NCI-H1105 (cell line): ENCODE data around the gene ZSCAN1.

Experiments used
- DNase-seq: peaks from one replicate; lab custom pipeline; 2025; lab: John Stamatoyannopoulos, UW

Gene ZSCAN1

DNA sequence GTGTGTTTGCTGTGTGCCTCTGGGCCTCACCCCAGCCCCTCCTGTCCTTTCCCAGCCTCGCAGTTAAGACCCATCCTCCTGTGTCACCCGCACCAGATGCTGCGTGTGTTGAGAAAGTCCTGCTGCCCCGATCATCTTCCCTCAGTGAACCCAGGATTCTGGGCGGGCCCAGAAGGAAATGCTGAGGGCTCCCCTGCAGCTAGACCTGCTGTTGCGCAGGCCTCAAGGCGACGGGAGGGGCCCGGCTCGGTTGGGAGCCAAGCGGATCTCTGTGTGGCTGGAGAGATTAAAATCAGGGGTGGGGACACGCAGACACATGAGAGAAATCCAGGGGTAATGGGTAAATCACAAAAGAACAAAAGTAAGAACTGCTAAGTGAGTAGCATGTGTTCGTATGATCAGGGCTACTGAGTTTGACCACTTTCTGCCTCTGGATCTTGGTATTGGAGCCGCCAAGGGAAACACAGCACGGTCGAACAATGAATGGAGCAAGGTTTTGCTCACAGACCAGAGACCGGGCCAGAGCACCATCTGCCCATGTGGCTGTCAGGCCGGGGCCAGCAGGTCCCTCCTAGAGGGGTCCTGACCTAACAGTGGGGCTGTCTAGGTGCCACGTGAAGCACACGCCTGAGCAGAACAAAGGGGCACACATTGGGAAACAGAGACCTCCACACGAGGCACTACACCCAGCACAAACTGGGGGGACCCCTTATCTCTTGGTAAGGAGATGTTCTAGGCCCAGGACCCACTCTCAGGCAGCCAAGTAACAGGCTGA, 7.1 kb downstream of the ZSCAN1 start:
- DNase-seq, result no peak

DNA sequence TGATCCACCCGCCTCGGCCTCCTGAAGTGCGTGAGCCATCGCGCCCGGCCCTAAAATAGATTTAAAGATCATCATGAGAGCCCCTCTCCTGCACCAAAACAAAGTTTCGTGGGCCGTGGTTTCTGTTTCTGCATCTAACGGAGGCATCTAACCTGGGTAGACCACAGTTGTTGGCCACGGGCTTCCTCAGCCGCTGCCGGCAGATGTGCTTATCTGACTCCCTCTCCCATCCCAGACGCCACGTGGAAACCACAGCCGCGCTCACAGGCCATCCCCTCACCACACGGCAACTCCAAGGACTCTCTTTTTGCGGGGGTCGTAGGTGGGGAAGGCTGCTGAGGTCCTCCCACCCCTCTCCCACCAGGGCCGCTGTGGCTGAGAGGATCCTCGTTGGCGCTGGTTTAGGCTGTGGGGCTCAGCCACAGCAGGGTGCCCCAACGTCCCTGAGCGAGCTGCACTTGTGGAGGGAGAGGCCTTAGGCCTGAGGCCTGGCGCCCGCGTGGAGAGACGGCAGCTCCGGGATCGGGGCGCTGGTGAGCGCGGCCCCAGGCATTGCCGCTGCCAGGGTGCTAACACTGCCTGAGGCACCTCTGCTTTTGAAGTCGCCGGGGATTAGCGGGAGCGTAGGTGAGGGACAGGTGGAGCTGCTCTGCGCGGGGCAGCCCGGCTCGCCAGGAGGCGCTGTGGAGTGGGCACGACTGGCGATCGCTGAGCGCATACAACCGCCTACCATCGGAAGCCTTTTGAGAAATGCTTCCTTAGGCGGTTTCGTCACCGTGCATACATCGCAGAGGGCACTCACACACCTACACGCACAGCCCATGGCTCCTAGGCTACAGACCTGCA, 8.9 kb downstream of the ZSCAN1 start:
- DNase-seq, result no peak

- no peak for DNase-seq
These were observed 10.6 kb downstream of the ZSCAN1 start for GRCh38 chr19:58044391-58044790.

- no peak for DNase-seq
These were observed 11.1 kb downstream of the ZSCAN1 start for GRCh38 chr19:58044886-58045285.

- DNase-seq, result no peak
These were observed 11.7 kb downstream of the ZSCAN1 start for GRCh38 chr19:58045411-58046050.

DNA sequence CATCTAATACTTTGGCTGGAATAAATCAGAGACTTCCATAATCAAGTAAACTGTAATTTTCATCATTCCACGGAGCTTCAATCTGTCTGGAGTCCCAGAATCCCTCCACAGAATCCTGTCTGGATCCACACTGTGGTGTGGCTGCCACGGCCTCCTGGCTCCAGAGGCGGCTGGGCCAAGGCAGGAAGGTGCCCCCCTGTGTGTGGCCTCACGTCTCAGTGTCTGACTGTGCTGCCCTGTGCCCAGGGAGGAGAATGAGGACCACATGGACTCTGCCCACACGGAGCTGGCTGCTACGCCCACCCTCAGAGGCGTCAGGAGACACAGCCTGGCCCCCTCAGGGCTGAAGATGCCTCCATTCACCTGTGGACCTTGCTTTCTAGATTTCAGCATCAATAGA, 13.0 kb downstream of the ZSCAN1 start:
- DNase-seq, result no peak

DNA sequence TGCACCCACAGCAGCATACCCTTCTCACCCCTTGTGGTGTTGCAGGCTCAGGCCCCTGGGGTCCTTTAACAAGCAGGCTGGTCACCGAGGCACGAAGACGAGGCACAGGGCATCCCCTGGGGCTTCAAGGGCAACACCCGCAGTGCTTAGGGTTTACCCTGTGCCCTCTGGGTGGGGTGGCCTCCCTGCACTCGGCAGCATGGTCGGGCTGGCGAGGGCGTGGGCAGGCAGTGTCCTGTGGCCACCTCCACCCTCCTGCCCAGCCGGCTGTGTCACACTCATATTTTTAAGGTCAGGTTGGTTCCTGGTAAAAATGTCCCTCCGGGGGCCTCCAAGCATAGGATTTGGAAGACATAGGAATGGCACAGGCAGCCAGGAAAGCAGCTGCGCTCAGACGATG, 13.8 kb downstream of the ZSCAN1 start:
- DNase-seq, result no peak

- DNase-seq, result no peak
These were observed 18.4 kb downstream of the ZSCAN1 start for GRCh38 chr19:58052256-58052655.

GRCh38 chr19:58053480-58054156, 19.8 kb downstream of the ZSCAN1 start:
- DNase-seq, result no peak

DNA sequence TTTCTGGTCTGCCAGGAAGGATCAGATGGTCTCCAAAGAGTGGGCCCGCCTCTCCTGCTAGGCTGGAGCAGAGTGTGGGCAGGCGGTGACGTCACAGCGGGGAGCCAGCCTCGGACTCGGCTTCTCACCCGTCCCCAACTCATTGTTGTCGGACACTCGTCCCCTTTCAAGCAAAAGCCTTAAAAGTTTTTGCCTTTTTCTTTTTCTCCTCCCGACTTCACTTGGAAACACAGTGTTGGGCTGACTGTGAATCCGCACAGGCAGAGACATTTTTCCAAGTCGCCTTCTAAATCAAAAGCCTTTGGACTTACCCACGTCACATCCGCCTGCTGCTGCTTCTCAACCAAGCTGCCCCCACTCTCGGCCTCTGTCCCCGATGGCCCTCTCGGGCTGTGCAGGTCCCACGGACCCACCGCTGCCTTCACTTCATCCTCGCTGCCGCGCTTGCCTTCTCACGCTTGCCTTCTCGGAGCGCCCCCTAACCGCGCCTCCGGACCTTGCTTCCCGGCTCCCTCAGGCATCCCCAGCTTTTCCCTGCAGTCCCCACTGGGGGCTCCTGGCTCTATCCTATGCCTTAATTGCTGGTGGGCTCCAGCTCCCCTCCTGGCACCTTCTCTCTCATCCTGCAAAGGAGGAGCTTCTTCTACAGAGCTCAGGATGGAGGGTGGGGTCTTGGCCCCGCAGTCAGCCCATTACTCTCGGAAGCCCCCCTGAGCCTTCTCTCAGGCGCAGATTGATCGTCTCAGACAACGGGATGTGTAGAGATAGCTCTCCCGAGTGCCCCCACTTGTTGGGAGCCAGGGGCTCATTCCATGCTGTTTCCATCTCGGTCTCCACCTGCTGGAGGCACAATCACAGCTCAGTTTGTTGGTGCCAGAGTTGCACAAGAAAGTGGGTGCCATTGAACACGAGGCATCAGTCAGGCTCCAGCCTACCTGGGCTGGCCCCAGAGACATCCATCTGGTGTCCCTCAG, 21.4 kb downstream of the ZSCAN1 start:
- no peak for DNase-seq

GRCh38 chr19:58056261-58056660, 22.4 kb downstream of the ZSCAN1 start:
- no peak for DNase-seq

DNA sequence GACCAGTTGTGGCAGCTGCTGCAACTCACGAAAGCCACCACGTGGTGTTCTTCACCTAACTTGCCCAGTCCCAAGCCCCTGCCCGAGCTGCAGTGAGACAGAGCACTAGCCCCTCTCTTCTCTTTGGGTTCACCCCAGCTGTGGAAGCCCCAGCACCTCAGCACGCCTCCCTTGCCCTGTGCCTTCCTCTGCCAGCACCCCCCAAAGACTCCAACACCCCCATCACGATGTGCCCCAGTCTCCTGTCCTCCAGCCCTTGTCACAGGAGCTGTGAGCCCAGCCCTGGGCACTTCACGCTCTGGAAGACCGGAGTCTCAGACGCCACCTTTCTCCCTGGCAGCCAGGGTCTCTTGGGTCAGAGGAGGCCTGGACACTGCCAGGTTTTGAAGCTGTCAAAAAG, 23.0 kb downstream of the ZSCAN1 start:
- DNase-seq, result no peak

- DNase-seq, result no peak
These were observed 24.6 kb downstream of the ZSCAN1 start for GRCh38 chr19:58058467-58058866.

DNA sequence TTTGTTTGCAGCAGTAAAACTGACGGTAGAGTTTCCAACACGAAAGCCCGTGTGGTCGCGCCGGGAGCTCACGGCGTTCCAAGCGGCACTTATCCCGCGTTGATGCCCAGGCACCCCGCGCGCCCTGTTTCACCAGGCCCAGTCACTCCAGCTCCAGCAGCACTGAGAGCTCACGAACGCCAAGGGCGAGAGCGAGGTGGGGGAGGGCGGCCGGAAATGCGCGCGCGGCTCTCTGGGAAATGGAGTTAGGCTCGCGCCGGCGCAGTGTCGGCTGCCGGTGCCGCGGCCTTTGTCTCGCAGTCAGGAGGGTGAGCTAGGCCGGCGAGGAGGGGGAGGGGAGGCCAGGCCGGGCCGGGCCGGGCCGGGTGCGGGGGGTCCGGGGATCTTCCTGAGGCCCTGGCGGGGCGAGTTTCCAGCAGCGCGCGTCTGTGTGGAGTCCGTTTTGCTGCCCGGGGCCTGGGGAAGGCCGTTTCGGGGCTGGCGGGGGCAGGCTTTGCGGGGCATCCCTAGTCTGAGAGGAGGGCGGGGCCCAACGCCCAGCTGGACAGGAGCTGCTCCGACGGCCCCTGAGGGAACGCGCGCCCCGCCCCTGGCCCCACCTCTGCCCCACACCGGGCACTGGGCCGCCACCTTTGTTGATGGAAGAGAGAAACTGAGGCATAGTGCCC, 25.3 kb downstream of the ZSCAN1 start, which contains the start of gene ZNF135:
ZNF135 (plus strand) TSS at position 280 of the 668 bp plus-strand sequence. CDS start 721 bp downstream, outside the sequence.
- peak; percentile 18 for DNase-seq

DNA sequence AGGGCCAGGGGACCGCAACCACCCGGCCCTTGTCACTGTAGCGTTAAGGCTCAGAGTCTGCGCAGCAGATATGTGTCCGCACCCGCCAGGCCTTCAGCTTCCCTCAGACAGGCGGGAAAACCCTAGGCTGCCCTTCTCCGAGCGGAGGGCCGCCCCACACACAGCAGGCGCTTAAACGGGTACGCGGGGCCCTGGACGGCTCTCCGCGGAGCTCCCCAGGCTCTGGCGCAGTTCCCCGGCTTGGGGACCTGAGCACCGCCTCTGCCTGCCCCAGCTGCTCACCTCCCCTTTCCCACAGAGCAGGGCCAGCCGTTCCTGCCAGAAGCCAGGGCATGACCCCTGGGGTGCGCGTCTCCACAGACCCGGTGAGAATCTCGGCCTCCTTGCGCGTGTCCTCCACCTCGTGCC, 25.9 kb downstream of the ZSCAN1 start:
- no peak for DNase-seq

GRCh38 chr19:58060231-58060630, 26.4 kb downstream of the ZSCAN1 start:
- DNase-seq, result no peak

GRCh38 chr19:58063712-58064111, 29.9 kb downstream of the ZSCAN1 start:
- DNase-seq, result no peak

GRCh38 chr19:58067240-58067912, 33.6 kb downstream of the ZSCAN1 start:
- DNase-seq, result no peak

DNA sequence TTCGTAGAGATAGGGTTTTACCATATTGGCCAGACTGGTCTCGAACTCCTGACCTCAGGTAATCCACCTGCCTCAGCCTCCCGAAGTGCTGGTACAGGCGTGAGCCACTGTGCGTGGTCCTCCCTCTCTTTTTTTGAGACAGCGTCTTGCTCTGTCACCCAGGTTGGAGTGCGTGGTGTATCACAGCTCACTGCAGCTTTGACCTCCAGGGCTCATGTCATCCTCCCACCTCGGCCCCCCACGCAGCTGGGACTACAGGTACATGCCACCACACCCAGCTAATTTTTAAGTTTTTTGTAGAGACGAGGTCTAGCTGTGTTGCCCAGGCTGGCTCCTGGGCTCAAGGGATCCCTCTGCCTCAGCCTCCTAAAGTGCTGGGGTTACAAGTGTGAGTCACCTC, 46.0 kb downstream of the ZSCAN1 start:
- no peak for DNase-seq

DNA sequence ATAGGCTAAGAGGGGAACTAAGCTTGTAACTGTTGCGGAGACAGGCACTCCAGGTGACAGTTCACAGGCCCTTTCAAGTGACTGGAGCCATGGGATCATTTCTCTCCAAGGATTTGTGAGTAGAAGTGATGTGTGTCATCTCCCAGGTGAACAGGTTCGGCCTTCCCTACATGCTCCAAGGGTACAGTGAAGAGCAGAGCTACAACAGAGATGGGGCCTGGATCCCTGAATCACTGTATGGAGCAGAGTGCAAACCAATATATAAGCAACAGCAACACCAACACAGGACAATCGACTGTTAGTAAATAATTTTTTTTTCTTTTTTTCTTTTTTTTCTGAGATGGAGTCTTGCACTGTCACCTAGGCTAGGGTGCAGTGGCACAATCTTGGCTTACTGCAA, 49.2 kb downstream of the ZSCAN1 start:
- no peak for DNase-seq
